Stomach (tissue), 9 donors: ENCODE results near the gene DNAJC5G. TPM values are rescaled to one million over a fixed set of nuclear protein-coding genes. Genes with fewer than 3 reads are reported as not detected.
"Not testable (repeated sequence)": the region's sequence is repeated elsewhere in the genome, so short reads cannot be mapped to it uniquely, and the experiment has no call there.

Source experiments
- DNase-seq, 2 donors: peaks; one replicate each; pipeline versions ENCODE4 v3.0.0 to v3.0.0-alpha.2; 2013 to 2019
- H3K27ac ChIP-seq, 5 donors: fragments of 200-600 bp in 4 of 5; sonication (generic) in 4 of 5; one replicate each; pipeline ENCODE4 v1.5.1; 2013 to 2019; ENCODE audit warnings: mild to moderate bottlenecking in 1 of 5, moderate library complexity in 1 of 5
- H3K27me3 ChIP-seq, 3 donors: fragments of 200-600 bp; sonication (generic); one replicate each; pipeline ENCODE4 v1.5.1; 2017 to 2019; ENCODE audit warnings: mixed run types in 1 of 3
- H3K36me3 ChIP-seq, 4 donors: fragments of 200-600 bp; sonication (generic); 1 replicate in 3 of 4; 2 replicates in 1 of 4; pipeline ENCODE4 v1.5.1; 2016 to 2019
- H3K4me1 ChIP-seq, 4 donors: fragments of 200-600 bp; sonication (generic); one replicate each; pipeline ENCODE4 v1.5.1; 2016 to 2019
- H3K4me3 ChIP-seq, 4 donors: fragments of 200-600 bp; sonication (generic) in 3 of 4; one replicate each; pipeline ENCODE4 v1.5.1; 2016 to 2019; ENCODE audit warnings: mild to moderate bottlenecking in 1 of 4
- H3K9me3 ChIP-seq, 4 donors: fragments of 200-600 bp; sonication (generic); one replicate each; pipeline ENCODE4 v1.5.1; 2016 to 2019
- CTCF ChIP-seq, 7 experiments: fragments of 450-650 bp in 4 of 7; fragments of 200-600 bp in 3 of 7; sonication (generic) in 3 of 7; IDR thresholded peaks; one replicate each; pipeline ENCODE4 v1.5.1; 2016 to 2019; ENCODE audit warnings: antibody characterized with exemption in 7 of 7, control low read depth in 2 of 7, mild to moderate bottlenecking in 1 of 7
- EP300 ChIP-seq: sonication (generic); formaldehyde crosslinking; IDR thresholded peaks from one replicate; pipeline ENCODE4 v1.6.1; 2017; ENCODE audit warnings: antibody characterized with exemption
- POLR2A ChIP-seq, 4 donors: fragments of 450-650 bp; IDR thresholded peaks; one replicate each; pipeline ENCODE4 v1.6.1; 2016; ENCODE audit warnings: antibody characterized with exemption in 4 of 4, control low read depth in 2 of 4, mild to moderate bottlenecking in 1 of 4, moderate library complexity in 1 of 4
- POLR2AphosphoS5 ChIP-seq, 3 donors: sonication (generic); formaldehyde crosslinking; IDR thresholded peaks; one replicate each; pipeline ENCODE4 v1.6.1; 2016; ENCODE audit warnings: antibody characterized with exemption in 3 of 3
- WGBS, 5 donors: extraction: QIAGEN DNeasy Blood & Tissue Kit in 3 of 5; methylation state at CpG; one replicate each; pipeline versions ENCODE4 v1.1.5 to v1.1.7; 2013 to 2018; 5-methylcytosine and 5-hydroxymethylcytosine counted together
- intact Hi-C: fragments of 100-400 bp; cut with DNase I; formaldehyde crosslinking; loops from one replicate; pipeline ENCODE4 v1.15.1; 2023; ENCODE audit warnings: low total_unique reads
- polyA plus RNA-seq, 3 donors: library from polyadenylated mRNA; stranded (reverse); fragments of 200-250 nt; gene quantifications; one replicate each; pipeline ENCODE4 v1.2.3, GENCODE V29; 2013
- total RNA-seq, 5 donors: library from RNA; depleted of rRNA; stranded (reverse); fragments of >200 nt; gene quantifications; one replicate each; pipeline versions ENCODE4 v1.1.0 to v1.2.3, GENCODE V29; 2014 to 2016
- donor health status: healthy with polysubstance abuse.
- donor health status: Bipolar disorder and iron deficiency.
- donor health status: healthy.

The DNAJC5G gene
- total and polyA plus RNA-seq, 8 donors = not detected

- TF ChIP-seq EP300 = no peak
- TF ChIP-seq POLR2A (IDR thresholded peaks at IDR 0.05) = no peak
- peak in 4 of 7 experiments; percentile 28 to 47 (median 41) for TF ChIP-seq CTCF (IDR thresholded peaks at IDR 0.05)
- TF ChIP-seq POLR2AphosphoS5 (IDR thresholded peaks at IDR 0.05) = peak in 1 of 3 donors; percentile 37
- WGBS, 5 donors = 4 to 5% (median 4%) methylated on average over 41 to 56 of the region's 56 CpGs
Measured at GRCh38 chr2:27264753-27265535, 10.3 kb upstream of the DNAJC5G start.

GRCh38 chr2:27265536-27265870 lies 9.7 kb upstream of the DNAJC5G start:
- DNase-seq = no peak
- H3K27me3 ChIP-seq = peaks cover 20 to 98% (median 55%) of the 10 kb centered on the region in 3 donors
- intact Hi-C loops = no loop called here
- peaks cover 35 to 40% (median 39%) of the 10 kb centered on the region in 4 donors for H3K4me1 ChIP-seq
- no peak overlapping the region for H3K4me3 ChIP-seq
- no peak overlapping the region for H3K27ac ChIP-seq
- TF ChIP-seq POLR2AphosphoS5 (IDR thresholded peaks at IDR 0.05) (no peak), CTCF (IDR thresholded peaks at IDR 0.05) (no peak), EP300 (no peak), POLR2A (IDR thresholded peaks at IDR 0.05) (no peak)
- no peaks in the 10 kb centered on the region for H3K9me3 ChIP-seq
- H3K36me3 ChIP-seq = no peaks in the 10 kb centered on the region

More at GRCh38 chr2:27264753-27265535, 10.3 kb upstream of the DNAJC5G start:
- Histone ChIP-seq H3K4me1 (peaks cover 35 to 40% (median 39%) of the 10 kb centered on the region in 4 donors), H3K4me3 (peak overlapping the region; percentile 31 to 64 (median 46)), H3K36me3 (no peaks in the 10 kb centered on the region), H3K9me3 (no peaks in the 10 kb centered on the region), H3K27me3 (peaks cover 20 to 98% (median 60%) of the 10 kb centered on the region in 3 donors), H3K27ac (no peak overlapping the region)
- peak; percentile 70 to 91 for DNase-seq
- intact Hi-C loops = no loop called here

- H3K4me3 ChIP-seq, H3K36me3 ChIP-seq, H3K9me3 ChIP-seq, DNase-seq, intact Hi-C loops, H3K27ac ChIP-seq: not testable (repeated sequence)
- Histone ChIP-seq H3K27me3 (peaks cover 3 to 90% (median 27%) of the 10 kb centered on the region in 3 donors), H3K4me1 (peaks cover 20 to 21% (median 20%) of the 10 kb centered on the region in 4 donors)
- 77 to 84% (median 81%) methylated on average over 13 of the region's 13 CpGs for WGBS, 5 donors
Measured at GRCh38 chr2:27268296-27268695, 6.9 kb upstream of the DNAJC5G start.

- peaks cover 1 to 2% (median 2%) of the 10 kb centered on the region in 4 donors for H3K4me1 ChIP-seq
- H3K27me3 ChIP-seq = peaks cover 3 to 83% (median 8%) of the 10 kb centered on the region in 3 donors
- intact Hi-C loops = no loop called here
- WGBS, 5 donors = 84 to 91% (median 86%) methylated on average over 3 of the region's 3 CpGs
- no peak for TF ChIP-seq POLR2AphosphoS5 (IDR thresholded peaks at IDR 0.05)
- no peaks in the 10 kb centered on the region for H3K36me3 ChIP-seq
- no peak overlapping the region for H3K4me3 ChIP-seq
- no peaks in the 10 kb centered on the region for H3K9me3 ChIP-seq
- H3K27ac ChIP-seq = no peak overlapping the region
- no peak for DNase-seq
Measured at GRCh38 chr2:27270131-27270530, 5.1 kb upstream of the DNAJC5G start.

GRCh38 chr2:27270670-27271069 lies 4.6 kb upstream of the DNAJC5G start:
- Histone ChIP-seq H3K36me3 (no peaks in the 10 kb centered on the region), H3K4me3 (no peak overlapping the region), H3K9me3 (no peaks in the 10 kb centered on the region), H3K4me1 (no peaks in the 10 kb centered on the region), H3K27me3 (peaks cover 2 to 83% (median 3%) of the 10 kb centered on the region in 3 donors), H3K27ac (no peak overlapping the region)
- intact Hi-C loops = no loop called here
- WGBS, 5 donors = 62 to 68% (median 67%) methylated on average over 2 of the region's 2 CpGs
- no peak for DNase-seq
- no peak for TF ChIP-seq POLR2A (IDR thresholded peaks at IDR 0.05)
- TF ChIP-seq POLR2AphosphoS5 (IDR thresholded peaks at IDR 0.05) = no peak
- no peak for TF ChIP-seq CTCF (IDR thresholded peaks at IDR 0.05)
- no peak for TF ChIP-seq EP300
